ENCODE data around the gene CACNG3. TPM values are rescaled to one million over a fixed set of nuclear protein-coding genes. Genes with fewer than 3 reads are reported as not detected.
"Not testable (repeated sequence)": the region's sequence is repeated elsewhere in the genome, so short reads cannot be mapped to it uniquely, and the experiment has no call there.

Gene CACNG3
- total RNA-seq, 1 donor from 2014 or later = not detected

- no peak for DNase-seq (ENCODE audit: low read depth in 2 of 2)
Measured at GRCh38 chr16:24332582-24333090, 76.5 kb downstream of the CACNG3 start.

GRCh38 chr16:24336491-24336890, 80.4 kb downstream of the CACNG3 start:
- no peak for DNase-seq (ENCODE audit: low read depth in 2 of 2)

GRCh38 chr16:24337013-24337412, 80.9 kb downstream of the CACNG3 start:
- DNase-seq (ENCODE audit: low read depth in 2 of 2) = no peak

- not testable (repeated sequence) for DNase-seq (ENCODE audit: low read depth in 2 of 2)
Measured at GRCh38 chr16:24343829-24344228, 87.7 kb downstream of the CACNG3 start.

GRCh38 chr16:24344784-24345183, 88.6 kb downstream of the CACNG3 start:
- DNase-seq (ENCODE audit: low read depth in 2 of 2) = peak in 1 of 2 donors; percentile 18

- DNase-seq (ENCODE audit: low read depth in 2 of 2) = no peak
Measured at GRCh38 chr16:24345704-24346103, 89.6 kb downstream of the CACNG3 start.

GRCh38 chr16:24346734-24347133, 90.6 kb downstream of the CACNG3 start:
- DNase-seq (ENCODE audit: low read depth in 2 of 2) = no peak

- peak in 1 of 2 donors; percentile 20 for DNase-seq (ENCODE audit: low read depth in 2 of 2)
Measured at GRCh38 chr16:24347556-24347955, 91.4 kb downstream of the CACNG3 start.

GRCh38 chr16:24348545-24349290, 92.6 kb downstream of the CACNG3 start:
- DNase-seq (ENCODE audit: low read depth in 2 of 2) = no peak

GRCh38 chr16:24349320-24349719, 93.2 kb downstream of the CACNG3 start:
- no peak for DNase-seq (ENCODE audit: low read depth in 2 of 2)

GRCh38 chr16:24352746-24353145, 96.6 kb downstream of the CACNG3 start:
- DNase-seq (ENCODE audit: low read depth in 2 of 2) = no peak

GRCh38 chr16:24353622-24354021, 97.5 kb downstream of the CACNG3 start:
- DNase-seq (ENCODE audit: low read depth in 2 of 2) = no peak

- DNase-seq (ENCODE audit: low read depth in 2 of 2) = no peak
Measured at GRCh38 chr16:24357511-24357910, 101.4 kb downstream of the CACNG3 start.

GRCh38 chr16:24358117-24358516, 102.0 kb downstream of the CACNG3 start:
- no peak for DNase-seq (ENCODE audit: low read depth in 2 of 2)

GRCh38 chr16:24359490-24359889, 103.4 kb downstream of the CACNG3 start:
- DNase-seq (ENCODE audit: low read depth in 2 of 2) = no peak

- DNase-seq (ENCODE audit: low read depth in 2 of 2) = no peak
Measured at GRCh38 chr16:24360936-24361335, 104.8 kb downstream of the CACNG3 start.

- no peak for DNase-seq (ENCODE audit: low read depth in 2 of 2)
Measured at GRCh38 chr16:24364596-24364995, 108.5 kb downstream of the CACNG3 start.

GRCh38 chr16:24367186-24367710, 111.1 kb downstream of the CACNG3 start:
- no peak for DNase-seq (ENCODE audit: low read depth in 2 of 2)

GRCh38 chr16:24372824-24373223, 116.7 kb downstream of the CACNG3 start:
- DNase-seq (ENCODE audit: low read depth in 2 of 2) = no peak

- no peak for DNase-seq (ENCODE audit: low read depth in 2 of 2)
Measured at GRCh38 chr16:24378999-24379398, 122.9 kb downstream of the CACNG3 start.

GRCh38 chr16:24381470-24382118, 125.5 kb downstream of the CACNG3 start:
- DNase-seq (ENCODE audit: low read depth in 2 of 2) = no peak

- no peak for DNase-seq (ENCODE audit: low read depth in 2 of 2)
Measured at GRCh38 chr16:24382762-24383407, 126.8 kb downstream of the CACNG3 start.
